ENCODE measurements around the gene PRELP. TPM values are rescaled to one million over a fixed set of nuclear protein-coding genes. Genes with fewer than 3 reads are reported as not detected.

PRELP gene
- total RNA-seq, 4 donors from 2014 or later = 67.3 to 115 (median 83.2) TPM

DNA sequence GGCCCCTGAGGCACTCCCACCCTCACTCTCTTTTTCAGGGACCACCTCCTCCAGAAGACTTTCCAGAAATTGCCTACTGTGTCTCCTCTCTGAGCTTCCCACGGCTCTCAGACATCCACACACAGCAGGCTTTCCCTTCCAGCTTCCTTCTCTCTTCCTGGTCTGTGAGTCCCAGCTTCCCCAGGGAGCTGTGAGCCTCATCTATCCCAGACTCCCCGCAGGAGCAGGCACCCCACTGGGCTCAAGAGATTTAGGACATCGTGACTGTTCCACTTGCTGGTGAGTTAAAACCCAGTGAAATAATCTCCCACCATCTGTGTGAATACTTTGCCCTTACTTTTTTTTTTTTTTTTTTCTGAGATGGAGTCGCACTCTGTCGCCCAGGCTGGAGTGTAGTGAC, 22.0 kb upstream of the PRELP start:
- TF ChIP-seq, protein P1, sequence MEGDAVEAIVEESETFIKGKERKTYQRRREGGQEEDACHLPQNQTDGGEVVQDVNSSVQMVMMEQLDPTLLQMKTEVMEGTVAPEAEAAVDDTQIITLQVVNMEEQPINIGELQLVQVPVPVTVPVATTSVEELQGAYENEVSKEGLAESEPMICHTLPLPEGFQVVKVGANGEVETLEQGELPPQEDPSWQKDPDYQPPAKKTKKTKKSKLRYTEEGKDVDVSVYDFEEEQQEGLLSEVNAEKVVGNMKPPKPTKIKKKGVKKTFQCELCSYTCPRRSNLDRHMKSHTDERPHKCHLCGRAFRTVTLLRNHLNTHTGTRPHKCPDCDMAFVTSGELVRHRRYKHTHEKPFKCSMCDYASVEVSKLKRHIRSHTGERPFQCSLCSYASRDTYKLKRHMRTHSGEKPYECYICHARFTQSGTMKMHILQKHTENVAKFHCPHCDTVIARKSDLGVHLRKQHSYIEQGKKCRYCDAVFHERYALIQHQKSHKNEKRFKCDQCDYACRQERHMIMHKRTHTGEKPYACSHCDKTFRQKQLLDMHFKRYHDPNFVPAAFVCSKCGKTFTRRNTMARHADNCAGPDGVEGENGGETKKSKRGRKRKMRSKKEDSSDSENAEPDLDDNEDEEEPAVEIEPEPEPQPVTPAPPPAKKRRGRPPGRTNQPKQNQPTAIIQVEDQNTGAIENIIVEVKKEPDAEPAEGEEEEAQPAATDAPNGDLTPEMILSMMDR (IDR thresholded peaks at IDR 0.05) = no peak
- DNase-seq (ENCODE audit: low spot score) = no peak
- no peak for ATAC-seq (ENCODE audit: low FRiP score)

DNA sequence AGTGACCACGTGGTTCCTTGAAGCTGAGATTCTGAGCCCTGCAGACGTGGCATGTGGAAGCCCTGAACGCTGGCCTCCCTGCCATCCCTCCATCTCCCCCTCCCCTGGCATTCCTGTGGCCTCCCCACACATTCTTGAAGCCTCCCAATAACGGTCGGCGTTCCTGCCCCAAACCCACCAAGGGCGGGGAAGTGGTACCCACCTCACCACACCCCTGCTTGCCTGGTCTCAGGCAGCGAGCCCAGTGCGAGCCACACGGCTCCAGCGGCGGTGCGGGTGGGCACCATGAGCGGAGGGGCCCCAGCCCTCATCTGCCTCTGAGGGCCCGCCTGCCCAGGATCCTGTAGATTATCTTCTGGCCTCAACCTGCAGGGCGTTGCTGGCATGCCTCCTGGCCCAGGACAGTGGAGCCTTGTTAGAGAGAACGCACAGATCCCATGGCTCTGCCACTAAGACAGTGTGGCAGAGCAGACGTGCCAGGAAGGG, 20.6 kb upstream of the PRELP start:
- ATAC-seq (ENCODE audit: low FRiP score) = no peak
- no peak for DNase-seq (ENCODE audit: low spot score)
- TF ChIP-seq, protein P1 (IDR thresholded peaks at IDR 0.05) = no peak

DNA sequence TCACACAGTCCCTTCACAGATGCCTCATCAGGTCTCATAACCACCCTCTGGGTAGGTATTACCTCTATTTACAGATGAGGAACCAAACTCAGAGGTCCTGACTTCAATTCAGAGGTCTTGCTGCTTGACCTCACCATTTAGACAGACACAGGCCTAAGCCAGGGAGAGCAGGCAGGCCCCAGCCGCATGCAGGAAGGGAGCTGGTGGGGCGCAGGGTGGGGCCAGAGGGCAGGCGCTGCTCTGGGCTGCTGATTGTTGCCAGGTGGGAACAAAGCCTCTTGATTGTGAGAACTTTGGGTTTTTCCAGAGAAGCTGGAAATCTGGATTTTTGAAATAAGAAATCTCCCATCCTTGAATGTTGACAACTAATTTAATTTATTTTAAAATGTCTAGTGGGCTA, 19.9 kb upstream of the PRELP start:
- TF ChIP-seq, protein P1 (IDR thresholded peaks at IDR 0.05) = no peak
- ATAC-seq (ENCODE audit: low FRiP score) = no peak

DNA sequence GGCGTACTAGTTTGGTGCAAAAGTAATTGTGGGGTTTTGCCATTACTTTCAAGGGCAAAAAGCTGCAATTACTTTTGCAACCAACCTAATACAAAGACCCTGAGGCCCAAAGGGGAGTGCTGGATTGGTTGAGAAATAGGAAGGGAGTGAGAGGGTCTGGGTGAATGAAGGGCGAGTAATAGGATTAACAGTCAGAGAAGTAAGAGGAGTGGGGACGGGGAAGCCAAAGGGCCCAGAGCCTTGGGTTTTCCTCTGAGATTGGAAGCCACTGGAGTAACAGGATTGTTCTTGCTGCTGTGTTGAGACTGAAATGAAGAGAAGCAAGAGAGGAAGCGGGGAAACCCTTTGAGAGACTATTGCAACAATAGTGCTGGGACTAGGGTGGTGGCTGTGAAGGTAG, 19.0 kb upstream of the PRELP start:
- no peak for ATAC-seq (ENCODE audit: low FRiP score)
- DNase-seq (ENCODE audit: low spot score) = no peak
- TF ChIP-seq, protein P1 (IDR thresholded peaks at IDR 0.05) = no peak

More for the DNA sequence above, 19.9 kb upstream of the PRELP start:
- DNase-seq (ENCODE audit: low spot score) = no peak

DNA sequence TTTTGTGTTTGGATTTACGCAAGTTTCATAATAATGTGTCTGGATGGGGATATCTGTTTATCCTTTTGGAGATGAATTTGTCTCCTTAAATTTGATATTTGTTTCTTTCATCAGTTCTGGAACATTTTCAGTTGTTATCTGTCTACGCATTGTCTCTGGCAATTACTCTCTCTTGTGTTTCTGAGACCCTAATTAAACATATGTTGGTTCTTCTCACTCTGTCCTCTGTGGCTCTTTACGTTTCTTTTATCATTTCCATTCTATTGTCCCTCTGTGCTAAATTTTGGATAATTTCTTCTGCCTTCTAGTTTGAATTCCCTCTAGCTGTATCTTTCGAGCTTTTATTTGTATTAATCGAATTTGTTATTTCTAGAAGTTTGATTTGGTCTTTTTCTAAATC, 17.5 kb upstream of the PRELP start:
- DNase-seq (ENCODE audit: low spot score) = no peak
- TF ChIP-seq, protein P1 (IDR thresholded peaks at IDR 0.05) = no peak
- ATAC-seq (ENCODE audit: low FRiP score) = no peak

DNA sequence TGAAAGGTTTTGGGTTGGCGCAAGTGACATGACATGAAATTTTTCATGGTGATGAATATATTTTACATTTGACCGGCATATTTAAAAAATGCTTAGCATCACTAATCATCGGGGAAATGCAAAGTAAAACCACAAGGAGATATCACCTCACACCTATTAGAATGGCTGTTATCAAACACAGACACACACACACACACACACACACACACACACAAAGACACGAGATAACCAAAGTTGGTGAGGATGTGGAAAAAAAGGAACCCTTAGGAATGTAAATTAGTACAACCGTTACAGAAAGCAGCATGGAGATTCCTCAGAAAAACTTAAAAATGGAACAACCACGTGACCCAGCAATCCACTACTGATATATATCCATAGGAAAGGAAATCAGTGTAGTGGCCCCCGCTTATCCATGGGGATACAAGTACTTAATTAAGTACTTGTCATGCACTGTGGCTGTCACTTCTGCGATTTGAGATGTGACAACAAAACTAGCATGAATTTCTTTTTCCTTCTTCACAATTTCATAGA, 15.9 kb upstream of the PRELP start:
- ATAC-seq (ENCODE audit: low FRiP score) (no peak), DNase-seq (ENCODE audit: low spot score) (no peak)
- TF ChIP-seq, protein P1 (IDR thresholded peaks at IDR 0.05) = no peak

DNA sequence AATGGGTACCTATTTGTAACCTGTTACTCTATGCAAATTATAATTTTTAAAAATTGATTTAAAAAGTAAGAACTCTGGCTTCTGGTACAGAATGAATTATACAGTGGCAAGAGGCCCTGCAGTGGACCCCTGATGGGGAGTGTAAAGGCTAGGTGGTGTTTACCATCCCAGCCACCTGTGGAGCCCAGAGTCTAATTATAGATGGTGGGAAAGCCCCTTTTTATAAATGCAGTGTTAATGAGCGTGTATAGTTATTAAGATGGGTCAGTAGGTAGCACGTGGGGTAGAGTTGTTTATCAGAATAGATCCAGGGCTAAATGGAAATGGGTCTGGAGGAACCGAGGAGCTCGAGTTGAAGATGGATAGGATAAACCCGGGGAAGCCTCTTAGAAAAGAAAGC, 13.9 kb upstream of the PRELP start:
- no peak for ATAC-seq (ENCODE audit: low FRiP score)
- DNase-seq (ENCODE audit: low spot score) = no peak
- TF ChIP-seq, protein P1 (IDR thresholded peaks at IDR 0.05) = no peak

Measured in omental fat pad (tissue), 4 donors.